H1 (cell line): ENCODE results near the gene TNIP1. TPM values are rescaled to one million over a fixed set of nuclear protein-coding genes. Genes with fewer than 3 reads are reported as not detected.

Source experiments
- RAD21 ChIP-seq, 2 experiments: IDR thresholded peaks in 1 of 2; conservative IDR thresholded peaks in 1 of 2; 2 replicates each; pipeline ENCODE4 v1.6.1; 2011; ENCODE audit warnings: low read depth in 2 of 2, low read length in 2 of 2, improper control_type of control experiment in 1 of 2, inconsistent platforms in 1 of 2, mild to moderate bottlenecking in 1 of 2, moderate library complexity in 1 of 2
- RNF2 ChIP-seq: fragments of 200-900, 300-1000 bp; sonication (generic); IDR thresholded peaks from 2 replicates; pipeline ENCODE4 v1.7.1; 2016; ENCODE audit warnings: borderline replicate concordance, low read depth, mild to moderate bottlenecking, antibody characterized with exemption, low read length; ENCODE audit not compliant: poor library complexity, severe bottlenecking; ENCODE audit errors: missing control alignments
- SIRT6 ChIP-seq: IDR thresholded peaks from one replicate; pipeline ENCODE4 v1.7.1; 2012; ENCODE audit warnings: low read length, inconsistent platforms
- polyA plus RNA-seq, 7 experiments: library from polyadenylated mRNA; depleted of rRNA in 3 of 7; stranded (reverse) in 5 of 7; unstranded in 2 of 7; fragments of >200 nt in 5 of 7; fragments of 200-250 nt in 2 of 7; gene quantifications; 1 replicate in 5 of 7; 2 replicates in 1 of 7; 4 replicates in 1 of 7; pipeline versions ENCODE4 v1.2.1 to v1.2.3, GENCODE V29; 2011 to 2013; ENCODE audit warnings: missing spikeins in 2 of 7, mixed read lengths in 2 of 7
- total RNA-seq: library from RNA; stranded (reverse); fragmentation: NEBNext Ultra II Directional; extraction: Animal tissue kit (Norgen Biotek cat#: 25700); gene quantifications from 2 replicates; pipeline ENCODE4 v1.2.1, GENCODE V29; 2021
- TF ChIP-seq, protein P1 (sequence below): IDR thresholded peaks from 2 replicates; pipeline ENCODE4 v1.6.1; 2012; ENCODE audit warnings: inconsistent platforms

TNIP1 gene
- total and polyA plus RNA-seq, 2 of the 8 experiments (the other 6 are each of a cell fraction or from before 2014, with no cell fraction given), result 14.2 to 31.9 TPM

DNA sequence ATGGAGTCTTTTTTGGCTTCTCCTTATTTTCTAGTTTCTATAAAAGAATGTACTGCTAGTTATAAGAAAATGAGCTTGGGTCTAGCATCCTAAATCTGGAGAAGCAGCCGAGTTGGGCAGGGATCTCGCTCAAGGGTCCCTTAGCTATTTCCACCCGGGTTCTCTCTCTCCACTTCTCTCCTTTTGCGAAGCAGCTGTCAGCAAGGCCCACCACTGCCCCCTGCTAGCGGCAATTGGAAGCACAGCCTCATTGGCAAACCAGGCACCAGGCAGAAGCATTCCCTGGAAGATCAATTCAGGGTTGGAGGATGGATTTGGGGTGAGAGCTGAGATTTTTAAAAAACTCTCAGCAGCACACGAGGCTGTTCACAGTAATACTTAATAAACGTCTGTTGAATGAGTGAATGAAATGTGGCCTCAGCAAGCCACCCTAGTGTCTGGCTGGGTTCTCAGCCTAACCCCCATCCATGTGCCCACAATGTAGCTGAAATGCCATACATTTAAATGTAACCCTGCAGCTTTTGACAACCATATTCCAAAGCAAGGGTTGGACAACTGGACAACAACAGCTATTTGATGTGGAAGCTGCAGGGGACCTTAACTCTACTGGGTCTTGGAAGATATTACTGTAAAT lies 34.6 kb upstream of the TNIP1 start (continued):
- no peak for TF ChIP-seq RNF2
- TF ChIP-seq, protein P1, sequence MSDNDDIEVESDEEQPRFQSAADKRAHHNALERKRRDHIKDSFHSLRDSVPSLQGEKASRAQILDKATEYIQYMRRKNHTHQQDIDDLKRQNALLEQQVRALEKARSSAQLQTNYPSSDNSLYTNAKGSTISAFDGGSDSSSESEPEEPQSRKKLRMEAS, result no peak
- TF ChIP-seq SIRT6, result no peak
- peak; percentile 91 for TF ChIP-seq RAD21 (IDR thresholded peaks at IDR 0.05 in 1 of 2, conservative IDR thresholded peaks at IDR 0.05 in 1 of 2; ENCODE audit: low read depth in 2 of 2, low read length in 2 of 2)
